ENCODE data around the gene DENND2A. TPM values are rescaled to one million over a fixed set of nuclear protein-coding genes. Genes with fewer than 3 reads are reported as not detected.

The DENND2A gene
- total RNA-seq, 1 experiment from 2014 or later, result 7.3 TPM

DNA sequence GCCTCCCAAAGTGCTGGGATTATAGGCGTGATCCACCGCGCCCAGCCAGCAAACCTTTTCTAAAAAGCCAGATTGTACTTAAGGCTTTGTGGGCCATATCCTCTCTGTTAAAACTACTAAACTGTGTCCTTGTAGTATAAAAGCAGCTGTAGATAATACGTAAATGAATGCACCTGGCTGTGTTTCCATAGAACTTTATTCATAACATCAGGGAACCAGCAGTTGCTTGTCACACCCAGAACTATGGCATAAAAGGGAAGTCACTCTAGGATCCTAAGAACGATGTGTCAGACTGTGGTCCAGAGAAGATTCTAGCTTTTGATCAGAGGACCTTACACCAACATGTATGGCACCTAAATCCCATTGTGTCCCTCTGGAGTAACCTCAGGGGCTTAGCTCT lies 63.0 kb downstream of the DENND2A start:
- no peaks in the 10 kb centered on the region for H3K4me1 ChIP-seq (ENCODE audit: insufficient read depth, low read length)
- no peak overlapping the region for H2BK15ac ChIP-seq (ENCODE audit: low read depth, low read length)
- Mint-ChIP-seq H3K27me3 (ENCODE audit: low read depth) (no peaks in the 10 kb centered on the region), H3K9me3 (no peaks in the 10 kb centered on the region), H3K4me3 (no peak overlapping the region), H3K27ac (no peak overlapping the region), H3K4me1 (no peaks in the 10 kb centered on the region), H3K36me3 (ENCODE audit: insufficient read depth in 1 of 3, low read depth in 3 of 3) (peaks cover 0 to 2% (median 0%) of the 10 kb centered on the region in 3 experiments; a peak in 2 of 7 replicates)
- H4K5ac ChIP-seq (ENCODE audit: insufficient read length, low read depth, low read length), result no peak overlapping the region
- no peak for DNase-seq
- H2BK20ac ChIP-seq (ENCODE audit: low read depth, low read length, poor library complexity, severe bottlenecking), result no peak overlapping the region
- H3K27ac ChIP-seq (ENCODE audit: insufficient read length, low read depth, low read length), result no peak overlapping the region
- no peaks in the 10 kb centered on the region for H3K23me2 ChIP-seq (ENCODE audit: insufficient read length, low read depth, low read length, poor library complexity, severe bottlenecking)
- H2BK5ac ChIP-seq (ENCODE audit: insufficient read length, low read length), result no peak overlapping the region
- H3K14ac ChIP-seq (ENCODE audit: insufficient read depth, low read length), result no peak overlapping the region
- no peak overlapping the region for H4K91ac ChIP-seq (ENCODE audit: insufficient read length, low read depth, low read length)
- H4K20me1 ChIP-seq (ENCODE audit: control insufficient read depth, insufficient read depth, insufficient read length), result no peaks in the 10 kb centered on the region
- H3K79me1 ChIP-seq (ENCODE audit: insufficient read depth, low read depth, low read length, poor library complexity, severe bottlenecking), result no peaks in the 10 kb centered on the region
- no peak overlapping the region for H3K4me2 ChIP-seq (ENCODE audit: insufficient read depth, insufficient read length, low read length)
- H3K9me3 ChIP-seq (ENCODE audit: control insufficient read depth, low read depth, low read length), result no peaks in the 10 kb centered on the region
- H2BK120ac ChIP-seq (ENCODE audit: low read depth, low read length, poor library complexity, severe bottlenecking), result no peak overlapping the region
- H3K79me2 ChIP-seq (ENCODE audit: insufficient read depth, low read length), result no peaks in the 10 kb centered on the region
- H3T11ph ChIP-seq (ENCODE audit: low read length), result no peak overlapping the region
- TF ChIP-seq, protein P1, sequence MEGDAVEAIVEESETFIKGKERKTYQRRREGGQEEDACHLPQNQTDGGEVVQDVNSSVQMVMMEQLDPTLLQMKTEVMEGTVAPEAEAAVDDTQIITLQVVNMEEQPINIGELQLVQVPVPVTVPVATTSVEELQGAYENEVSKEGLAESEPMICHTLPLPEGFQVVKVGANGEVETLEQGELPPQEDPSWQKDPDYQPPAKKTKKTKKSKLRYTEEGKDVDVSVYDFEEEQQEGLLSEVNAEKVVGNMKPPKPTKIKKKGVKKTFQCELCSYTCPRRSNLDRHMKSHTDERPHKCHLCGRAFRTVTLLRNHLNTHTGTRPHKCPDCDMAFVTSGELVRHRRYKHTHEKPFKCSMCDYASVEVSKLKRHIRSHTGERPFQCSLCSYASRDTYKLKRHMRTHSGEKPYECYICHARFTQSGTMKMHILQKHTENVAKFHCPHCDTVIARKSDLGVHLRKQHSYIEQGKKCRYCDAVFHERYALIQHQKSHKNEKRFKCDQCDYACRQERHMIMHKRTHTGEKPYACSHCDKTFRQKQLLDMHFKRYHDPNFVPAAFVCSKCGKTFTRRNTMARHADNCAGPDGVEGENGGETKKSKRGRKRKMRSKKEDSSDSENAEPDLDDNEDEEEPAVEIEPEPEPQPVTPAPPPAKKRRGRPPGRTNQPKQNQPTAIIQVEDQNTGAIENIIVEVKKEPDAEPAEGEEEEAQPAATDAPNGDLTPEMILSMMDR (conservative IDR thresholded peaks at IDR 0.05), result no peak
- no peak overlapping the region for H3K18ac ChIP-seq (ENCODE audit: insufficient read length, low read depth, low read length)
- H2BK12ac ChIP-seq (ENCODE audit: insufficient read length, low read depth, low read length), result no peak overlapping the region
- no peak overlapping the region for H2AFZ ChIP-seq (ENCODE audit: low read length)
- no peaks in the 10 kb centered on the region for H3K27me3 ChIP-seq (ENCODE audit: insufficient read depth, low read length)
- WGBS (ENCODE audit: extremely low coverage, insufficient read length, low lambda C conversion rate), result no CpG with 5 or more reads among the region's 5 CpGs
- no peak overlapping the region for H2AK5ac ChIP-seq (ENCODE audit: insufficient read length, low read length)
- H4K8ac ChIP-seq (replicated peaks; ENCODE audit: insufficient read length, low read depth, low read length), result no peak overlapping the region
- H3K4ac ChIP-seq (ENCODE audit: low read depth, low read length), result no peak overlapping the region
- no peak overlapping the region for H3K23ac ChIP-seq (ENCODE audit: insufficient read length, low read depth, low read length)
- H3K9ac ChIP-seq (ENCODE audit: extremely low read depth, insufficient read length, low read length), result no peak overlapping the region
- H3K56ac ChIP-seq (ENCODE audit: insufficient read length, low read depth, low read length), result no peak overlapping the region
